ENCODE data around the gene EZH2.

The EZH2 gene

DNA sequence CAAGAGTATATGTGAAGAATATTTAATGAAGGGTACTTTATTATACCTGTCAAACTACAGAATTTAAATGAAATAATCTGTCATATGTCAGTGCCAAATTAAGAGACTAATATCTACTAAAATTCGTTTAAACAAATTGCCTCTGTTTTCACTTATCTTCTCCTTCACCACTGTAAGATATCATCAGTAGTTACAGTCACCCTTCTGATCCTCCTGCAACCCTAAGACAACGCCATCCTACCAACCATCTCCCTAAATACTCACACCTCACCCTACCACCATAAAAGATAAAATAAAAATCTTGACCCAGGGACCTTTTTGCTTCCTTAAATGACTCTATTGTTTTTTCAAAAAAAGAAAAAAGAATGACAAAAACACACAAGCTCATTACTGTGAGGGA lies 20.8 kb downstream of the EZH2 start:
- TF ChIP-seq CTCF (IDR thresholded peaks at IDR 0.05; ENCODE audit: low read depth, low read length, missing control alignments), result no peak
- DNase-seq (ENCODE audit: low read depth), result no peak
- H3K4me3 ChIP-seq (ENCODE audit: low read depth, low read length), result no peak overlapping the region

- no peak overlapping the region for H3K4me3 ChIP-seq (ENCODE audit: low read depth, low read length)
- no peak for DNase-seq (ENCODE audit: low read depth)
- TF ChIP-seq CTCF (IDR thresholded peaks at IDR 0.05; ENCODE audit: low read depth, low read length, missing control alignments), result no peak
Measured at GRCh38 chr7:148862481-148862880, 21.6 kb downstream of the EZH2 start.

GRCh38 chr7:148858489-148858888 lies 25.6 kb downstream of the EZH2 start:
- no peak for DNase-seq (ENCODE audit: low read depth)
- no peak overlapping the region for H3K4me3 ChIP-seq (ENCODE audit: low read depth, low read length)
- TF ChIP-seq CTCF (IDR thresholded peaks at IDR 0.05; ENCODE audit: low read depth, low read length, missing control alignments), result no peak

GRCh38 chr7:148856891-148857290 lies 27.2 kb downstream of the EZH2 start:
- TF ChIP-seq CTCF (IDR thresholded peaks at IDR 0.05; ENCODE audit: low read depth, low read length, missing control alignments), result no peak
- H3K4me3 ChIP-seq (ENCODE audit: low read depth, low read length), result no peak overlapping the region
- no peak for DNase-seq (ENCODE audit: low read depth)

DNA sequence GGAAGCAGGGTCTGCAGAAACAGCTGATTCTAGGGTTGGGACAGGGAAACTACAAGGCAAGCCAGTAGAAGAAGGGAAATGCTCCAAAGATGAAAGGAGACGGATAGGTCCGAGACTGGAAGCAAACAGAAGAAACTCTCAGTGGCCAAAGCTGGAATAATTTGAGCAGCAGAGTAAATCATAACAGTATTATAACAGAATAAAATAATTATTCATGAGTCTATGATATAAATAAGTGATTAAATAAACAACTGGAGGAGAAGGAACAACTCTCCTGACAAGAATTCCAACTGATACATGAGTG lies 27.6 kb downstream of the EZH2 start:
- TF ChIP-seq CTCF (IDR thresholded peaks at IDR 0.05; ENCODE audit: low read depth, low read length, missing control alignments), result no peak
- no peak for DNase-seq (ENCODE audit: low read depth)
- H3K4me3 ChIP-seq (ENCODE audit: low read depth, low read length), result peak overlapping the region; percentile 21; the same call in 1 of the 2 replicates

GRCh38 chr7:148854983-148855382 lies 29.1 kb downstream of the EZH2 start:
- H3K4me3 ChIP-seq (ENCODE audit: low read depth, low read length), result no peak overlapping the region
- no peak for DNase-seq (ENCODE audit: low read depth)

More at GRCh38 chr7:148854983-148855382, 29.1 kb downstream of the EZH2 start:
- no peak for TF ChIP-seq CTCF (IDR thresholded peaks at IDR 0.05; ENCODE audit: low read depth, low read length, missing control alignments)

Measured in GM12864 (cell line).